Upper lobe of right lung (tissue), 1 donor: Measurements from ENCODE around the gene POLR1D. TPM values are rescaled to one million over a fixed set of nuclear protein-coding genes. Genes with fewer than 3 reads are reported as not detected.

Experiments used
- ATAC-seq: fragments of 200-7000 bp; cut with Tn5 transposase; one replicate; pipeline ENCODE4 v1.9.1; 2020; ENCODE audit warnings: mild to moderate bottlenecking, moderate library complexity
- DNase-seq: peaks from one replicate; pipeline ENCODE4 v3.0.0-alpha.2; 2020
- H3K27ac ChIP-seq: fragments of 200-600 bp; one replicate; pipeline ENCODE4 v1.8.0; 2022
- H3K27me3 ChIP-seq: fragments of 200-600 bp; one replicate; pipeline ENCODE4 v1.8.0; 2022; ENCODE audit warnings: mild to moderate bottlenecking
- H3K36me3 ChIP-seq: fragments of 200-600 bp; one replicate; pipeline ENCODE4 v1.8.0; 2022
- H3K4me1 ChIP-seq: fragments of 200-600 bp; one replicate; pipeline ENCODE4 v1.8.0; 2022
- H3K4me3 ChIP-seq: fragments of 200-600 bp; one replicate; pipeline ENCODE4 v1.8.0; 2022; ENCODE audit warnings: mild to moderate bottlenecking
- H3K9me3 ChIP-seq: fragments of 200-600 bp; one replicate; pipeline ENCODE4 v1.8.0; 2022
- intact Hi-C: fragments of 100-400 bp; cut with DNase I; formaldehyde crosslinking; loops from one replicate; pipeline ENCODE4 v1.11.0; 2022
- total RNA-seq: library from RNA; stranded (reverse); fragmentation: NEBNext Ultra II Directional; extraction: Animal tissue kit (Norgen Biotek cat#: 25700); gene quantifications from one replicate; pipeline ENCODE4 v1.2.1, GENCODE V29; 2021
- TF ChIP-seq, protein P1 (sequence below): fragments of 200-600 bp; IDR thresholded peaks from one replicate; pipeline ENCODE4 v1.8.0; 2022; ENCODE audit warnings: antibody characterized with exemption
- donor health status: DM: no; HTN: yes; CAD: no; lungs with severe emphysema.

The POLR1D gene
- total RNA-seq, 1 donor from 2014 or later, result 114 TPM

DNA sequence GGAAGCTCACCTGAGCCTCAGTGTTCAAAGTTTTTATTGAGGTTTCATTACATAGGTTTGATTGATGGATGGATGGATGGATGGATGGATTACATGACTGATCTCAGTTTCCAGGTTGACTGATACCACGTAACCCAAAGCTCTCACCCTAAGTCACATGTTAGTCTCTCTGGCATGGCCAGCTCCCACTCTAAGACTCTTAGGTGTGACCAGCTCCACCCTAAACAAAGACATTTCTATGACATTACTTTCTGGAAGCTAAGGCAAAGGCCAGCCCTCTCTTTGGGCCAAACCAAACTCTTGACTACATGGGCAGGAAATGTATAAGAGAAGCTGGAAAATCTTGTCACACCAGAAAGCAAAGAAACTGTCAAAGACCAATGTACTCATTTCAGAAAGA, 28.6 kb downstream of the POLR1D start:
- Histone ChIP-seq H3K4me1 (peaks cover 10% of the 10 kb centered on the region), H3K4me3 (no peak overlapping the region), H3K36me3 (peaks cover 33% of the 10 kb centered on the region), H3K9me3 (no peaks in the 10 kb centered on the region), H3K27me3 (no peaks in the 10 kb centered on the region), H3K27ac (no peak overlapping the region)
- ATAC-seq (no peak), DNase-seq (no peak)
- intact Hi-C loops, result no loop called here
- TF ChIP-seq, protein P1, sequence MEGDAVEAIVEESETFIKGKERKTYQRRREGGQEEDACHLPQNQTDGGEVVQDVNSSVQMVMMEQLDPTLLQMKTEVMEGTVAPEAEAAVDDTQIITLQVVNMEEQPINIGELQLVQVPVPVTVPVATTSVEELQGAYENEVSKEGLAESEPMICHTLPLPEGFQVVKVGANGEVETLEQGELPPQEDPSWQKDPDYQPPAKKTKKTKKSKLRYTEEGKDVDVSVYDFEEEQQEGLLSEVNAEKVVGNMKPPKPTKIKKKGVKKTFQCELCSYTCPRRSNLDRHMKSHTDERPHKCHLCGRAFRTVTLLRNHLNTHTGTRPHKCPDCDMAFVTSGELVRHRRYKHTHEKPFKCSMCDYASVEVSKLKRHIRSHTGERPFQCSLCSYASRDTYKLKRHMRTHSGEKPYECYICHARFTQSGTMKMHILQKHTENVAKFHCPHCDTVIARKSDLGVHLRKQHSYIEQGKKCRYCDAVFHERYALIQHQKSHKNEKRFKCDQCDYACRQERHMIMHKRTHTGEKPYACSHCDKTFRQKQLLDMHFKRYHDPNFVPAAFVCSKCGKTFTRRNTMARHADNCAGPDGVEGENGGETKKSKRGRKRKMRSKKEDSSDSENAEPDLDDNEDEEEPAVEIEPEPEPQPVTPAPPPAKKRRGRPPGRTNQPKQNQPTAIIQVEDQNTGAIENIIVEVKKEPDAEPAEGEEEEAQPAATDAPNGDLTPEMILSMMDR, result no peak

GRCh38 chr13:27654059-27654458, 32.4 kb downstream of the POLR1D start:
- Histone ChIP-seq H3K27me3 (no peaks in the 10 kb centered on the region), H3K9me3 (no peaks in the 10 kb centered on the region), H3K27ac (no peak overlapping the region), H3K4me3 (no peak overlapping the region), H3K36me3 (peaks cover 20% of the 10 kb centered on the region), H3K4me1 (peaks cover 10% of the 10 kb centered on the region)
- intact Hi-C loops, result no loop called here
- DNase-seq (no peak), ATAC-seq (no peak)
- TF ChIP-seq, protein P1, result no peak

DNA sequence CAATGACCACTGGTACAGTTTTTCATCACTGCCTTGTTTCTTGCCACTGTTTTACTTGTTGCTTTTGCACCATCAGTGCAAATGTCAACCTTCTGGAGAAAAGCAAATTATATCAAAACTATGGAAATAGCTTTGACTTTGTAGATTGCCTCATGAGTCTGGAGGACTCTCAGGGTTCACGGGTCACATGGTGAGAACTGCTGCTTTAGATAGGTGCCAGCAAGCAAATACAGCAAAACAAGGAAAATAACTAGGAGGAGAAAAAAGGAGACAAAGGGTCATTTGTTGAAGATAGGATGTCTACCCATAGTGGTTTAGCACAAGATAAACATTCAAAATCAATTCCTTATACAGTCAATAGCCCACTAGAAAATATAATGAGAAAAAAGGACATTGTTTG, 33.1 kb downstream of the POLR1D start:
- TF ChIP-seq, protein P1, result no peak
- ATAC-seq, result no peak

DNA sequence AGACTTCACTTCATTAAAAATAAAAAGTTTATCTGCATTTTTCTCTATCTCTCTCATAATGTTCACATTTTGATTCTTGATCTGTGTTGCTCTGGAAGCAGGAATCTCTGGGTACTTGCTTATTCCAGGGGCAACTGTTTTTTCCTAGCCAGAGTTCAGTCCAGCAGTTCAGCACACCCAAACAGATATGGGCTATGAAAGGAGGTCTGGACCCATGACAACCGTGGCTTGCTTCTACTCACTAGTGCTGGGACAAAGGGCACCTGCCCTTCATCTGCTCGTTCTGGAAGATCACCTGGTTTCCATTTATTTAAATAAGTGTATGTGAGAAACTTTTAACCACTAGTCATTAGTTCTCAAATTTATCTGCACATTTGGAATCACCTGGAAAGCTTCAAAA, 36.0 kb downstream of the POLR1D start:
- Histone ChIP-seq H3K4me1 (peaks cover 10% of the 10 kb centered on the region), H3K27ac (no peak overlapping the region), H3K27me3 (no peaks in the 10 kb centered on the region), H3K4me3 (no peak overlapping the region), H3K9me3 (no peaks in the 10 kb centered on the region), H3K36me3 (peaks cover 6% of the 10 kb centered on the region)
- intact Hi-C loops, result no loop called here
- ATAC-seq, result no peak
- DNase-seq, result no peak
- TF ChIP-seq, protein P1, result no peak

More for the DNA sequence above, 33.1 kb downstream of the POLR1D start:
- H3K9me3 ChIP-seq, result no peaks in the 10 kb centered on the region
- H3K4me3 ChIP-seq, result no peak overlapping the region
- no peak for DNase-seq
- peaks cover 13% of the 10 kb centered on the region for H3K36me3 ChIP-seq
- peaks cover 10% of the 10 kb centered on the region for H3K4me1 ChIP-seq
- intact Hi-C loops, result no loop called here
- H3K27me3 ChIP-seq, result no peaks in the 10 kb centered on the region
- H3K27ac ChIP-seq, result no peak overlapping the region

DNA sequence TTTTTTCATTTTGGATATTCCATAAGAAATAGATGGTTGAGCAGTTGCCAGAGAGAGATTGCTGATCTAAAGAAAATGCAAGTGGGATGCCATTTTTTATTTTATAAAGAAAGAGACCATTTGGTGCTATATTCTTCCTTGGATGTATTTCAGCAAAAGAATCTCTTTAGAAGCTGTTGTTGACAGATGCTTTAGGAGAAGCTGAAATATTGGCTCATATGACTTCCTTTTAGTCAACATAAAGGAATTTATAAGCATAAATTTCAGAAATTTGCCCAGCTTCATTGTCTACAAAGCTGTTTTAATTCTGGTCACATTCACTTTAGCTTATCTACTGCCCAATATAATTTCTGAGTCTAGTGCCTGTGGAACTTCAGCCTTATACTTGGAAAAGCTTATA, 36.9 kb downstream of the POLR1D start:
- no peak for DNase-seq
- Histone ChIP-seq H3K36me3 (peaks cover 6% of the 10 kb centered on the region), H3K27me3 (no peaks in the 10 kb centered on the region), H3K27ac (no peak overlapping the region), H3K4me3 (no peak overlapping the region), H3K9me3 (no peaks in the 10 kb centered on the region), H3K4me1 (peaks cover 10% of the 10 kb centered on the region)
- TF ChIP-seq, protein P1, result no peak
- intact Hi-C loops, result no loop called here
- no peak for ATAC-seq
